ENCODE measurements around the gene PARVB. TPM values are rescaled to one million over a fixed set of nuclear protein-coding genes. Genes with fewer than 3 reads are reported as not detected.

PARVB gene
- total and polyA plus RNA-seq, 2 experiments from 2014 or later: 10.2 to 11.2 TPM

GRCh38 chr22:44207981-44208317, 183.8 kb downstream of the PARVB start:
- DNase-seq (ENCODE audit: low spot score): no peak
- Histone ChIP-seq H3K9me2 (replicated peaks; ENCODE audit: insufficient read depth) (no peaks in the 10 kb centered on the region), H3K36me3 (replicated peaks; ENCODE audit: insufficient read depth, low read depth) (no peaks in the 10 kb centered on the region), H3K4me1 (ENCODE audit: insufficient read depth) (peaks cover 6% of the 10 kb centered on the region), H3K9me3 (ENCODE audit: low read depth) (no peaks in the 10 kb centered on the region), H3K27me3 (peaks cover 2% of the 10 kb centered on the region), H3K4me3 (no peak overlapping the region), H2AFZ (no peak overlapping the region), H4K20me1 (ENCODE audit: insufficient read depth, poor library complexity, severe bottlenecking) (no peaks in the 10 kb centered on the region), H3K4me2 (no peak overlapping the region), H3K27ac (no peak overlapping the region), H3K79me2 (no peaks in the 10 kb centered on the region)
- no peak for TF ChIP-seq EZH2phosphoT487 (IDR thresholded peaks at IDR 0.05; ENCODE audit: low read depth, severe bottlenecking, unreplicated experiment)
- WGBS (ENCODE audit: low lambda C conversion rate, missing lambda C conversion rate): 72% methylated on average over 4 of the region's 4 CpGs

GRCh38 chr22:44209343-44209742, 185.2 kb downstream of the PARVB start:
- 93% methylated on average over 3 of the region's 3 CpGs for WGBS (ENCODE audit: low lambda C conversion rate, missing lambda C conversion rate)
- peaks cover 2% of the 10 kb centered on the region for H3K27me3 ChIP-seq
- H2AFZ ChIP-seq: no peak overlapping the region
- no peaks in the 10 kb centered on the region for H3K79me2 ChIP-seq
- no peak overlapping the region for H3K27ac ChIP-seq
- no peaks in the 10 kb centered on the region for H3K9me2 ChIP-seq (replicated peaks; ENCODE audit: insufficient read depth)
- no peak overlapping the region for H3K4me3 ChIP-seq
- TF ChIP-seq EZH2 (IDR thresholded peaks at IDR 0.05; ENCODE audit: borderline replicate concordance): no peak
- TF ChIP-seq CTCF (IDR thresholded peaks at IDR 0.05; ENCODE audit: poor library complexity): no peak
- no peak for TF ChIP-seq EZH2phosphoT487 (IDR thresholded peaks at IDR 0.05; ENCODE audit: low read depth, severe bottlenecking, unreplicated experiment)
- no peaks in the 10 kb centered on the region for H4K20me1 ChIP-seq (ENCODE audit: insufficient read depth, poor library complexity, severe bottlenecking)
- H3K9me3 ChIP-seq (ENCODE audit: low read depth): no peaks in the 10 kb centered on the region
- H3K4me1 ChIP-seq (ENCODE audit: insufficient read depth): peaks cover 6% of the 10 kb centered on the region
- no peak for DNase-seq (ENCODE audit: low spot score)
- H3K4me2 ChIP-seq: no peak overlapping the region
- no peaks in the 10 kb centered on the region for H3K36me3 ChIP-seq (replicated peaks; ENCODE audit: insufficient read depth, low read depth)

- Histone ChIP-seq H3K27ac (no peak overlapping the region), H3K4me3 (no peak overlapping the region), H3K79me2 (no peaks in the 10 kb centered on the region), H3K36me3 (replicated peaks; ENCODE audit: insufficient read depth, low read depth) (no peaks in the 10 kb centered on the region), H3K9me2 (replicated peaks; ENCODE audit: insufficient read depth) (no peaks in the 10 kb centered on the region), H3K4me2 (no peak overlapping the region), H2AFZ (no peak overlapping the region), H4K20me1 (ENCODE audit: insufficient read depth, poor library complexity, severe bottlenecking) (no peaks in the 10 kb centered on the region), H3K4me1 (ENCODE audit: insufficient read depth) (peaks cover 6% of the 10 kb centered on the region), H3K9me3 (ENCODE audit: low read depth) (no peaks in the 10 kb centered on the region), H3K27me3 (peaks cover 2% of the 10 kb centered on the region)
- no peak for DNase-seq (ENCODE audit: low spot score)
- 87% methylated on average over 4 of the region's 4 CpGs for WGBS (ENCODE audit: low lambda C conversion rate, missing lambda C conversion rate)
- no peak for TF ChIP-seq EZH2 (IDR thresholded peaks at IDR 0.05; ENCODE audit: borderline replicate concordance)
- no peak for TF ChIP-seq EZH2phosphoT487 (IDR thresholded peaks at IDR 0.05; ENCODE audit: low read depth, severe bottlenecking, unreplicated experiment)
- TF ChIP-seq CTCF (IDR thresholded peaks at IDR 0.05; ENCODE audit: poor library complexity): no peak
Observed at GRCh38 chr22:44210722-44211121, 186.6 kb downstream of the PARVB start.

- no peak for DNase-seq (ENCODE audit: low spot score)
- WGBS (ENCODE audit: low lambda C conversion rate, missing lambda C conversion rate): 75% methylated on average over 6 of the region's 6 CpGs
- Histone ChIP-seq H3K9me2 (replicated peaks; ENCODE audit: insufficient read depth) (no peaks in the 10 kb centered on the region), H3K4me3 (no peak overlapping the region), H2AFZ (no peak overlapping the region), H3K79me2 (no peaks in the 10 kb centered on the region), H4K20me1 (ENCODE audit: insufficient read depth, poor library complexity, severe bottlenecking) (no peaks in the 10 kb centered on the region), H3K9me3 (ENCODE audit: low read depth) (no peaks in the 10 kb centered on the region), H3K4me1 (ENCODE audit: insufficient read depth) (peaks cover 6% of the 10 kb centered on the region), H3K27me3 (peaks cover 2% of the 10 kb centered on the region), H3K36me3 (replicated peaks; ENCODE audit: insufficient read depth, low read depth) (no peaks in the 10 kb centered on the region), H3K27ac (peak overlapping the region; percentile 60), H3K4me2 (peak overlapping the region; percentile 8)
- TF ChIP-seq CTCF (IDR thresholded peaks at IDR 0.05; ENCODE audit: poor library complexity) (no peak), EZH2 (IDR thresholded peaks at IDR 0.05; ENCODE audit: borderline replicate concordance) (no peak), EZH2phosphoT487 (IDR thresholded peaks at IDR 0.05; ENCODE audit: low read depth, severe bottlenecking, unreplicated experiment) (no peak)
Observed at GRCh38 chr22:44211256-44211945, 187.3 kb downstream of the PARVB start.
